Measurements from ENCODE around the gene BMPR2.
"Not testable (repeated sequence)": the region's sequence is repeated elsewhere in the genome, so short reads cannot be mapped to it uniquely, and the experiment has no call there.

Gene BMPR2

GRCh38 chr2:202344178-202344577 is 31.9 kb upstream of the BMPR2 start:
- no peak overlapping the region for H3K27ac ChIP-seq
- no peak for TF ChIP-seq CTCF (conservative IDR thresholded peaks at IDR 0.05)

GRCh38 chr2:202346180-202346579 is 29.9 kb upstream of the BMPR2 start:
- no peak overlapping the region for H3K27ac ChIP-seq
- no peak for TF ChIP-seq CTCF (conservative IDR thresholded peaks at IDR 0.05)

- TF ChIP-seq CTCF (conservative IDR thresholded peaks at IDR 0.05): no peak
- no peak overlapping the region for H3K27ac ChIP-seq
Observed at GRCh38 chr2:202353430-202353829, 22.7 kb upstream of the BMPR2 start.

GRCh38 chr2:202355993-202356505 is 20.1 kb upstream of the BMPR2 start:
- no peak for TF ChIP-seq CTCF (conservative IDR thresholded peaks at IDR 0.05)
- H3K27ac ChIP-seq: no peak overlapping the region

GRCh38 chr2:202358924-202359323 is 17.2 kb upstream of the BMPR2 start:
- H3K27ac ChIP-seq: not testable (repeated sequence)

GRCh38 chr2:202360646-202361045 is 15.5 kb upstream of the BMPR2 start:
- no peak overlapping the region for H3K27ac ChIP-seq
- TF ChIP-seq CTCF (conservative IDR thresholded peaks at IDR 0.05): no peak

GRCh38 chr2:202361108-202361507 is 15.0 kb upstream of the BMPR2 start:
- no peak overlapping the region for H3K27ac ChIP-seq

GRCh38 chr2:202373490-202373889 is 2.6 kb upstream of the BMPR2 start:
- no peak for TF ChIP-seq CTCF (conservative IDR thresholded peaks at IDR 0.05)
- H3K27ac ChIP-seq: no peak overlapping the region

More at GRCh38 chr2:202361108-202361507, 15.0 kb upstream of the BMPR2 start:
- TF ChIP-seq CTCF (conservative IDR thresholded peaks at IDR 0.05): no peak

- H3K27ac ChIP-seq: peak overlapping the region; percentile 97
Observed at GRCh38 chr2:202374383-202374782, 1.7 kb upstream of the BMPR2 start.
